Smooth muscle cell (in vitro differentiated cells): ENCODE results near the gene NOS2. TPM values are rescaled to one million over a fixed set of nuclear protein-coding genes. Genes with fewer than 3 reads are reported as not detected.
"Not testable (repeated sequence)": the region's sequence is repeated elsewhere in the genome, so short reads cannot be mapped to it uniquely, and the experiment has no call there.

Experiments used
- DNase-seq: peaks from one replicate; lab custom pipeline; 2025; ENCODE audit not compliant: unreplicated experiment; lab: John Stamatoyannopoulos, UW
- H2AFZ ChIP-seq: fragments of 200-600 bp; sonication (generic); 2 replicates; pipeline ENCODE4 v1.6.0; 2016; ENCODE audit warnings: antibody characterized with exemption, low read depth, mild to moderate bottlenecking
- H3F3A ChIP-seq: fragments of 200-600 bp; sonication (generic); 2 replicates; pipeline ENCODE4 v1.6.0; 2017; ENCODE audit warnings: antibody characterized with exemption, low read depth
- H3K27ac ChIP-seq: fragments of 200-600 bp; sonication (generic); 2 replicates; pipeline ENCODE4 v1.5.1; 2016; ENCODE audit warnings: low read depth, mild to moderate bottlenecking
- H3K27me3 ChIP-seq: fragments of 200-600 bp; sonication (generic); 2 replicates; pipeline ENCODE4 v1.6.1; 2016; ENCODE audit warnings: low read depth, mild to moderate bottlenecking
- H3K36me3 ChIP-seq: fragments of 200-600 bp; sonication (generic); 2 replicates; pipeline ENCODE4 v1.5.1; 2016; ENCODE audit warnings: low read depth
- H3K4me1 ChIP-seq: fragments of 200-600 bp; sonication (generic); 2 replicates; pipeline ENCODE4 v1.5.1; 2016; ENCODE audit warnings: low read depth
- H3K4me2 ChIP-seq: fragments of 200-600 bp; sonication (generic); 2 replicates; pipeline ENCODE4 v1.6.0; 2016; ENCODE audit warnings: mild to moderate bottlenecking
- H3K4me3 ChIP-seq: fragments of 200-600 bp; sonication (generic); 2 replicates; pipeline ENCODE4 v1.5.1; 2016; ENCODE audit warnings: mild to moderate bottlenecking
- H3K79me2 ChIP-seq: fragments of 200-600 bp; sonication (generic); 2 replicates; pipeline ENCODE4 v1.6.0; 2016; ENCODE audit warnings: low read depth, mild to moderate bottlenecking
- H3K9ac ChIP-seq: fragments of 200-600 bp; sonication (generic); 2 replicates; pipeline ENCODE4 v1.6.0; 2016; ENCODE audit warnings: low read depth
- H3K9me3 ChIP-seq: fragments of 200-600 bp; sonication (generic); replicated peaks from 2 replicates; pipeline ENCODE4 v1.5.1; 2016; ENCODE audit warnings: low read depth
- H4K20me1 ChIP-seq: fragments of 200-600 bp; sonication (generic); 2 replicates; pipeline ENCODE4 v1.6.0; 2016; ENCODE audit warnings: low read depth
- WGBS: methylation state at CpG from one replicate; pipeline ENCODE4 v1.1.7; 2016; ENCODE audit warnings: low lambda C conversion rate; 5-methylcytosine and 5-hydroxymethylcytosine counted together
- polyA plus RNA-seq: library from polyadenylated mRNA; unstranded; fragments of >200 nt; fragmentation: Nextera tagmentation; extraction: Ambion mirVana; gene quantifications from 2 replicates; pipeline ENCODE4 v1.2.1, GENCODE V29; 2016
- total RNA-seq: library from RNA; depleted of rRNA; stranded (reverse); fragments of >200 nt; gene quantifications from 2 replicates; pipeline ENCODE4 v1.2.3, GENCODE V29; 2014
- TF ChIP-seq, protein P1 (sequence below): fragments of 200-600 bp; sonication (generic); IDR thresholded peaks from 2 replicates; pipeline ENCODE4 v1.5.1; 2017; ENCODE audit warnings: borderline replicate concordance, mild to moderate bottlenecking, antibody characterized with exemption; ENCODE audit not compliant: insufficient read depth, poor library complexity, severe bottlenecking

The NOS2 gene
- total and polyA plus RNA-seq, 2 experiments from 2014 or later = 0.16 TPM; not detected in 1

- Histone ChIP-seq H3K79me2 (no peaks in the 10 kb centered on the region), H3K9ac (no peak overlapping the region), H2AFZ (no peak overlapping the region), H3K9me3 (no peaks in the 10 kb centered on the region), H4K20me1 (no peaks in the 10 kb centered on the region), H3K4me3 (no peak overlapping the region), H3K4me1 (no peaks in the 10 kb centered on the region), H3K4me2 (no peak overlapping the region), H3K27me3 (no peaks in the 10 kb centered on the region), H3F3A (no peaks in the 10 kb centered on the region), H3K27ac (no peak overlapping the region), H3K36me3 (no peaks in the 10 kb centered on the region)
- TF ChIP-seq, protein P1, sequence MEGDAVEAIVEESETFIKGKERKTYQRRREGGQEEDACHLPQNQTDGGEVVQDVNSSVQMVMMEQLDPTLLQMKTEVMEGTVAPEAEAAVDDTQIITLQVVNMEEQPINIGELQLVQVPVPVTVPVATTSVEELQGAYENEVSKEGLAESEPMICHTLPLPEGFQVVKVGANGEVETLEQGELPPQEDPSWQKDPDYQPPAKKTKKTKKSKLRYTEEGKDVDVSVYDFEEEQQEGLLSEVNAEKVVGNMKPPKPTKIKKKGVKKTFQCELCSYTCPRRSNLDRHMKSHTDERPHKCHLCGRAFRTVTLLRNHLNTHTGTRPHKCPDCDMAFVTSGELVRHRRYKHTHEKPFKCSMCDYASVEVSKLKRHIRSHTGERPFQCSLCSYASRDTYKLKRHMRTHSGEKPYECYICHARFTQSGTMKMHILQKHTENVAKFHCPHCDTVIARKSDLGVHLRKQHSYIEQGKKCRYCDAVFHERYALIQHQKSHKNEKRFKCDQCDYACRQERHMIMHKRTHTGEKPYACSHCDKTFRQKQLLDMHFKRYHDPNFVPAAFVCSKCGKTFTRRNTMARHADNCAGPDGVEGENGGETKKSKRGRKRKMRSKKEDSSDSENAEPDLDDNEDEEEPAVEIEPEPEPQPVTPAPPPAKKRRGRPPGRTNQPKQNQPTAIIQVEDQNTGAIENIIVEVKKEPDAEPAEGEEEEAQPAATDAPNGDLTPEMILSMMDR = no peak
- no peak for DNase-seq
- WGBS = 86% methylated on average over 5 of the region's 5 CpGs
Observed at GRCh38 chr17:27825459-27825858, 25.1 kb upstream of the NOS2 start.

- WGBS = 93% methylated on average over 4 of the region's 4 CpGs
- DNase-seq = no peak
- Histone ChIP-seq H3K4me2 (no peak overlapping the region), H2AFZ (no peak overlapping the region), H3K9me3 (no peaks in the 10 kb centered on the region), H3F3A (no peaks in the 10 kb centered on the region), H3K4me1 (no peaks in the 10 kb centered on the region), H3K79me2 (no peaks in the 10 kb centered on the region), H3K9ac (no peak overlapping the region), H3K27ac (no peak overlapping the region), H4K20me1 (no peaks in the 10 kb centered on the region), H3K27me3 (no peaks in the 10 kb centered on the region), H3K36me3 (no peaks in the 10 kb centered on the region), H3K4me3 (no peak overlapping the region)
- TF ChIP-seq, protein P1 = no peak
Observed at GRCh38 chr17:27824745-27825144, 24.4 kb upstream of the NOS2 start.

DNA sequence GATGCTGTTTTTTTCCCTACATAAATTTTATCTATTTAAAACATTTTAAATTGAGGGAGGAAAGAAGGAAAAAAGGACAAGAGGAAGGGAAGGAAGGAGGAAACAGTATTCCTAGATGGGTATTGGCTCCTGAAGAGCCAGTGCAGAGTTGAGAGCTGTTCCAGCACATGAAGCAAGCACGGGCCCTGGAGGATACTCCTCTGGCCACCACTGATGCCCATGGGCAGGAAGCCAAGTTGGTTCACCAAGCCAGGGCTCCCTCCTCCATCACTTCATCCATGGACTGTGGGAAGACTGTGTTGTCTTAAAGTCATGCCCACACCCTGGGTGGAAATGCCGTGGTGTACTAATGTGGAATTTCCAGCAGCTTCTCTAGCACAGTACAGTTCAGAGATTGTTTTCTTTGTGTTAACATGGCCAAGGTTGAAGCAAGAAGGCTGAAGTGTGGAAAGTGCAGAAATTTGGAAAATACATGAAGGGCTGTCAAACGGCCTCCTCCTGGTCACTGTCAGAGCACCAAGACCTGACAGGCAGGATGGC lies 23.9 kb upstream of the NOS2 start:
- TF ChIP-seq, protein P1 = no peak
- Histone ChIP-seq H4K20me1 (no peaks in the 10 kb centered on the region), H3F3A (no peaks in the 10 kb centered on the region), H3K36me3 (no peaks in the 10 kb centered on the region), H3K27me3 (no peaks in the 10 kb centered on the region), H3K4me3 (no peak overlapping the region), H3K9me3 (no peaks in the 10 kb centered on the region), H3K4me1 (no peaks in the 10 kb centered on the region), H3K27ac (no peak overlapping the region), H3K9ac (no peak overlapping the region), H2AFZ (no peak overlapping the region), H3K4me2 (no peak overlapping the region), H3K79me2 (no peaks in the 10 kb centered on the region)
- no peak for DNase-seq
- WGBS = 89% methylated on average over 3 of the region's 3 CpGs

DNA sequence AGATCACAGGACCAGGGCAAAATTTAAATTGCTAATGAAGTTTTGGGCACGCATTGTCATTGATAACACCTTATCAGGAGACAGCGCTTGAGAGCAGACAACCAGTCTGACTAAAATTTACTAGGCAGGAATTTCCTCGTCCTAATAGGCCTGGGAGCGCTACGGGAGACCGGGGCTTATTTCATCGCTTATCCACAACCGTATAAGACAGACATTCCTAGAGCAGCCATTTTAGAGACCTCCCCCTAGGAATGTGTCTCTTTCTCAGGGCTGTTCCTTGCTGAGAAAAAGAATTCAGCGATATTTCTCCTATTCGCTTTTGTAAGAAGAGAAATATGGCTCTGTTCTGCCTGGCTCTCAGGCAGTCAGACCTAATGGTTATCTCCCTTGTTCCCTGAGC lies 21.8 kb upstream of the NOS2 start:
- H3K27ac ChIP-seq, H2AFZ ChIP-seq, H3K4me2 ChIP-seq, H3K79me2 ChIP-seq, H3K36me3 ChIP-seq, H3K9me3 ChIP-seq, H3K27me3 ChIP-seq, H3K9ac ChIP-seq, DNase-seq, H3K4me1 ChIP-seq, H3F3A ChIP-seq, H4K20me1 ChIP-seq, H3K4me3 ChIP-seq: not testable (repeated sequence)
- 86% methylated on average over 10 of the region's 10 CpGs for WGBS
